Measurements from ENCODE around the gene PNN. TPM values are rescaled to one million over a fixed set of nuclear protein-coding genes. Genes with fewer than 3 reads are reported as not detected.

PNN gene
- total RNA-seq, 1 experiment from 2014 or later = 167 TPM

DNA sequence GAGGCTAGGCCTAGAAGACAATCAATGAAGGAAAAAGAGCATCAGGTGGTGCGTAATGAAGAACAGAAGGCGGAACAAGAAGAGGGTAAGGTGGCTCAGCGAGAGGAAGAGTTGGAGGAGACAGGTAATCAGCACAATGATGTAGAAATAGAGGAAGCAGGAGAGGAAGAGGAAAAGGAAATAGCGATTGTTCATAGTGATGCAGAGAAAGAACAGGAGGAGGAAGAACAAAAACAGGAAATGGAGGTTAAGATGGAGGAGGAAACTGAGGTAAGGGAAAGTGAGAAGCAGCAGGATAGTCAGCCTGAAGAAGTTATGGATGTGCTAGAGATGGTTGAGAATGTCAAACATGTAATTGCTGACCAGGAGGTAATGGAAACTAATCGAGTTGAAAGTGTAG lies 5.5 kb downstream of the PNN start:
- Histone ChIP-seq H3K9ac (ENCODE audit: extremely low read depth, insufficient read length, low read length) (no peak overlapping the region), H3K9me3 (ENCODE audit: control insufficient read depth, low read depth, low read length) (no peaks in the 10 kb centered on the region), H4K20me1 (ENCODE audit: control insufficient read depth, insufficient read depth, insufficient read length) (no peaks in the 10 kb centered on the region), H4K91ac (ENCODE audit: insufficient read length, low read depth, low read length) (no peak overlapping the region), H3K79me1 (ENCODE audit: insufficient read depth, low read depth, low read length, poor library complexity, severe bottlenecking) (peaks cover 3% of the 10 kb centered on the region), H3K23me2 (ENCODE audit: insufficient read length, low read depth, low read length, poor library complexity, severe bottlenecking) (peaks cover 3% of the 10 kb centered on the region), H3K14ac (ENCODE audit: insufficient read depth, low read length) (no peak overlapping the region), H3K18ac (ENCODE audit: insufficient read length, low read depth, low read length) (no peak overlapping the region), H2AK5ac (ENCODE audit: insufficient read length, low read length) (no peak overlapping the region), H3K4ac (ENCODE audit: low read depth, low read length) (no peak overlapping the region), H2BK20ac (ENCODE audit: low read depth, low read length, poor library complexity, severe bottlenecking) (no peak overlapping the region), H3K4me1 (ENCODE audit: insufficient read depth, low read length) (no peaks in the 10 kb centered on the region), H2BK15ac (ENCODE audit: low read depth, low read length) (no peak overlapping the region), H3K56ac (ENCODE audit: insufficient read length, low read depth, low read length) (no peak overlapping the region), H3K23ac (ENCODE audit: insufficient read length, low read depth, low read length) (no peak overlapping the region), H3K4me2 (ENCODE audit: insufficient read depth, insufficient read length, low read length) (no peak overlapping the region), H4K8ac (replicated peaks; ENCODE audit: insufficient read length, low read depth, low read length) (no peak overlapping the region), H3K79me2 (ENCODE audit: insufficient read depth, low read length) (peaks cover 8% of the 10 kb centered on the region; the same call in 1 of the 2 replicates), H2BK120ac (ENCODE audit: low read depth, low read length, poor library complexity, severe bottlenecking) (no peak overlapping the region), H2AFZ (ENCODE audit: low read length) (no peak overlapping the region), H3K27ac (ENCODE audit: insufficient read length, low read depth, low read length) (no peak overlapping the region), H2BK12ac (ENCODE audit: insufficient read length, low read depth, low read length) (no peak overlapping the region), H3T11ph (ENCODE audit: low read length) (no peak overlapping the region), H3K27me3 (ENCODE audit: insufficient read depth, low read length) (no peaks in the 10 kb centered on the region), H4K5ac (ENCODE audit: insufficient read length, low read depth, low read length) (no peak overlapping the region), H2BK5ac (ENCODE audit: insufficient read length, low read length) (no peak overlapping the region)
- Mint-ChIP-seq H3K36me3 (ENCODE audit: insufficient read depth in 1 of 3, low read depth in 3 of 3) (peaks cover 10 to 54% (median 24%) of the 10 kb centered on the region in 3 experiments), H3K27me3 (ENCODE audit: low read depth) (no peaks in the 10 kb centered on the region), H3K9me3 (no peaks in the 10 kb centered on the region), H3K4me1 (peaks cover 10 to 21% of the 10 kb centered on the region in 2 experiments), H3K27ac (no peak overlapping the region), H3K4me3 (no peak overlapping the region)
- no peak for TF ChIP-seq CTCF (conservative IDR thresholded peaks at IDR 0.05)
- no CpG with 5 or more reads among the region's 5 CpGs for WGBS (ENCODE audit: extremely low coverage, insufficient read length, low lambda C conversion rate)
- DNase-seq = no peak

All from H9 (cell line).